Neutrophil (primary cell): ENCODE measurements around the gene ADGB.

Experiments used
- H3K27ac ChIP-seq: fragments of 200-600 bp; sonication (generic); 2 replicates; pipeline ENCODE4 v1.5.1; 2016; ENCODE audit warnings: mild to moderate bottlenecking, moderate library complexity
- H3K27me3 ChIP-seq: fragments of 200-600 bp; sonication (generic); 2 replicates; pipeline ENCODE4 v1.6.0; 2016; ENCODE audit warnings: mild to moderate bottlenecking
- H3K36me3 ChIP-seq: fragments of 200-600 bp; sonication (generic); 2 replicates; pipeline ENCODE4 v1.5.1; 2017
- H3K4me1 ChIP-seq, 2 experiments: fragments of 200-600 bp in 1 of 2; sonication (generic) in 1 of 2; 1 replicate in 1 of 2; 2 replicates in 1 of 2; pipeline versions ENCODE4 v1.5.1 to v1.6.1; 2013 to 2016; ENCODE audit warnings: low read depth in 1 of 2, low read length in 1 of 2, mild to moderate bottlenecking in 1 of 2, moderate library complexity in 1 of 2; ENCODE audit not compliant: control insufficient read depth in 1 of 2, insufficient read depth in 1 of 2
- H3K4me3 ChIP-seq, 2 experiments: fragments of 200-600 bp in 1 of 2; sonication (generic) in 1 of 2; 1 replicate in 1 of 2; 2 replicates in 1 of 2; pipeline ENCODE4 v1.5.1; 2013 to 2016; ENCODE audit warnings: low read depth in 1 of 2, low read length in 1 of 2, mild to moderate bottlenecking in 1 of 2, moderate library complexity in 1 of 2
- H3K9me3 ChIP-seq: fragments of 200-600 bp; sonication (generic); 2 replicates; pipeline ENCODE4 v1.5.1; 2016
- CTCF ChIP-seq: fragments of 200-600 bp; sonication (generic); IDR thresholded peaks from 2 replicates; pipeline ENCODE4 v1.5.1; 2016; ENCODE audit warnings: antibody characterized with exemption

Gene ADGB

GRCh38 chr6:146767632-146768031 is 168.9 kb downstream of the ADGB start:
- no peaks in the 10 kb centered on the region for H3K36me3 ChIP-seq
- H3K27me3 ChIP-seq, result no peaks in the 10 kb centered on the region
- peaks cover 38 to 46% of the 10 kb centered on the region in 2 experiments for H3K4me1 ChIP-seq
- peak overlapping the region; percentile 13 for H3K27ac ChIP-seq
- TF ChIP-seq CTCF, result no peak
- no peaks in the 10 kb centered on the region for H3K9me3 ChIP-seq
- no peak overlapping the region for H3K4me3 ChIP-seq

- no peak overlapping the region for H3K4me3 ChIP-seq
- no peaks in the 10 kb centered on the region for H3K36me3 ChIP-seq
- H3K4me1 ChIP-seq, result peaks cover 38 to 46% of the 10 kb centered on the region in 2 experiments
- TF ChIP-seq CTCF, result no peak
- no peak overlapping the region for H3K27ac ChIP-seq
- H3K9me3 ChIP-seq, result no peaks in the 10 kb centered on the region
- H3K27me3 ChIP-seq, result no peaks in the 10 kb centered on the region
Measured at GRCh38 chr6:146768722-146769121, 169.9 kb downstream of the ADGB start.

GRCh38 chr6:146770275-146770964 is 171.6 kb downstream of the ADGB start:
- H3K4me3 ChIP-seq, result peak overlapping the region; percentile 58 to 65

GRCh38 chr6:146770965-146771735 is 172.4 kb downstream of the ADGB start:
- no peaks in the 10 kb centered on the region for H3K27me3 ChIP-seq
- TF ChIP-seq CTCF, result no peak
- peak overlapping the region; percentile 58 to 65 for H3K4me3 ChIP-seq
- H3K36me3 ChIP-seq, result no peaks in the 10 kb centered on the region
- peaks cover 42 to 46% of the 10 kb centered on the region in 2 experiments for H3K4me1 ChIP-seq
- H3K27ac ChIP-seq, result peak overlapping the region; percentile 84
- no peaks in the 10 kb centered on the region for H3K9me3 ChIP-seq

More at GRCh38 chr6:146770275-146770964, 171.6 kb downstream of the ADGB start:
- H3K9me3 ChIP-seq, result no peaks in the 10 kb centered on the region
- TF ChIP-seq CTCF, result no peak
- H3K4me1 ChIP-seq, result peaks cover 38 to 46% of the 10 kb centered on the region in 2 experiments
- no peaks in the 10 kb centered on the region for H3K36me3 ChIP-seq
- no peaks in the 10 kb centered on the region for H3K27me3 ChIP-seq
- peak overlapping the region; percentile 84 for H3K27ac ChIP-seq

- Histone ChIP-seq H3K36me3 (no peaks in the 10 kb centered on the region), H3K27ac (no peak overlapping the region), H3K4me3 (no peak overlapping the region), H3K27me3 (no peaks in the 10 kb centered on the region), H3K4me1 (peaks cover 19 to 22% of the 10 kb centered on the region in 2 experiments), H3K9me3 (no peaks in the 10 kb centered on the region)
- no peak for TF ChIP-seq CTCF
Measured at GRCh38 chr6:146775220-146775619, 176.4 kb downstream of the ADGB start.
